ENCODE data around the gene GNLY. TPM values are rescaled to one million over a fixed set of nuclear protein-coding genes. Genes with fewer than 3 reads are reported as not detected.

Gene GNLY
- total and polyA plus RNA-seq, 2 of the 13 experiments (the other 11 are each of a cell fraction or from before 2014, with no cell fraction given) = not detected

DNA sequence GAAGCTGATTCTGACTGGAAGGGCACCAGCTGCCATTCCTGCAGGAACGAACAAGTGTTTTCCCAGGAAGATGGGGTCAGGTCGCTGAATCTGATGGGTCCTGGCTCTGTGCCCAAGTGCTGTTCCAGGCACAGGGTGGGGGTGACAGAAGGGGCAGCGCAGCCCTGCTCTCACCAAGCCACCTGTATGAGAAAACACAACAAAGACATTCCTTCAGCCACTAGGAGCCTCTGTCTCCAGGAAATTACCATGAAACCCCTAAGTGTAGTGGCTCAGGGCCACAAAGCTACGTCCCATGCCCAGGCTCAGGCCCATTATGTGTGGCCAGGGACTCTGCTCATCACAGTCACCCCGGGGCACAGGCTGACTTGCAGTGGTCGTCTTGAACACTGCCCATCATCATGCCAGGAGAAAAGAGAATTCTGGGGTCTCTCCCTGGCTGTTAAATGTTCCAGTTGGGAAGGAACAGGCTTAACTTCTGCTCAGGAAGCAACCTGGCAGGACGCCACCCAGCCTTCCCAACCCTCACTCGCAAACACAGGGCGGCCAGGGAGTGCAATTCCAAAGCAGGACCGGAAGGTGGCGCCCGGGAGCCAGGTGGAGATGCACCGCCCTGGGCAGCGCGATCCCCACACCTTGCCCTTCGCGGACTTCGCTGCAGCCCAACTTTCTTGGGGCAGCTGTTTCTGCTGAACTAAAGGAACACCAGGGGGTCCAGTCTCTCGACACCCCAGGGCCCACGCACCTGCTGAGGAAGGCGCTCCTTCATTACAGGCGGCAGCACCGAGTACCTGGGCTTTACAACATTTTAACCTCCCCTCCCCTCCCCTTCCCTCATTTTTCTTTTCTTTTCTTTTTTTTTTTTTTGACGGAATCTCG lies 15.1 kb upstream of the GNLY start (continued):
- TF ChIP-seq, protein P1, sequence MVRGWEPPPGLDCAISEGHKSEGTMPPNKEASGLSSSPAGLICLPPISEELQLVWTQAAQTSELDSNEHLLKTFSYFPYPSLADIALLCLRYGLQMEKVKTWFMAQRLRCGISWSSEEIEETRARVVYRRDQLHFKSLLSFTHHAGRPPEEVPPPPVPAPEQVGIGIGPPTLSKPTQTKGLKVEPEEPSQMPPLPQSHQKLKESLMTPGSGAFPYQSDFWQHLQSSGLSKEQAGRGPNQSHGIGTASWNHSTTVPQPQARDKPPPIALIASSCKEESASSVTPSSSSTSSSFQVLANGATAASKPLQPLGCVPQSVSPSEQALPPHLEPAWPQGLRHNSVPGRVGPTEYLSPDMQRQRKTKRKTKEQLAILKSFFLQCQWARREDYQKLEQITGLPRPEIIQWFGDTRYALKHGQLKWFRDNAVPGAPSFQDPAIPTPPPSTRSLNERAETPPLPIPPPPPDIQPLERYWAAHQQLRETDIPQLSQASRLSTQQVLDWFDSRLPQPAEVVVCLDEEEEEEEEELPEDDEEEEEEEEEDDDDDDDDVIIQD (CRISPR knock-in tag; IDR thresholded peaks at IDR 0.05; ENCODE audit: low read depth) = peak; percentile 64; the same call in 1 of the 2 replicates
- TF ChIP-seq ZNF331 (CRISPR knock-in tag; IDR thresholded peaks at IDR 0.05) (peak; percentile 69; the same call in 1 of the 2 replicates), FOXO1 (CRISPR knock-in tag; IDR thresholded peaks at IDR 0.05) (peak; percentile 71), ZNF792 (CRISPR knock-in tag; IDR thresholded peaks at IDR 0.05) (0 out of 2 replicates have a peak, but pooled peaks have one; percentile 37), LBX2 (CRISPR knock-in tag; IDR thresholded peaks at IDR 0.05; ENCODE audit: borderline replicate concordance) (0 out of 2 replicates have a peak, but pooled peaks have one; percentile 20), ZNF350 (CRISPR knock-in tag; IDR thresholded peaks at IDR 0.05; ENCODE audit: borderline replicate concordance, low read depth) (no peak), STAG1 (CRISPR knock-in tag; IDR thresholded peaks at IDR 0.05) (peak; percentile 88), CBX1 (IDR thresholded peaks at IDR 0.05; ENCODE audit: low read depth) (no peak), BCL6 (CRISPR knock-in tag; IDR thresholded peaks at IDR 0.05) (peak; percentile 51; the same call in 1 of the 2 replicates), GTF3A (CRISPR knock-in tag; conservative IDR thresholded peaks at IDR 0.05) (no peak), RAD21 (CRISPR knock-in tag; IDR thresholded peaks at IDR 0.05) (peak; percentile 84), ZNF274 (CRISPR knock-in tag; IDR thresholded peaks at IDR 0.05) (0 out of 2 replicates have a peak, but pooled peaks have one; percentile 3)
- TF ChIP-seq, protein P2, sequence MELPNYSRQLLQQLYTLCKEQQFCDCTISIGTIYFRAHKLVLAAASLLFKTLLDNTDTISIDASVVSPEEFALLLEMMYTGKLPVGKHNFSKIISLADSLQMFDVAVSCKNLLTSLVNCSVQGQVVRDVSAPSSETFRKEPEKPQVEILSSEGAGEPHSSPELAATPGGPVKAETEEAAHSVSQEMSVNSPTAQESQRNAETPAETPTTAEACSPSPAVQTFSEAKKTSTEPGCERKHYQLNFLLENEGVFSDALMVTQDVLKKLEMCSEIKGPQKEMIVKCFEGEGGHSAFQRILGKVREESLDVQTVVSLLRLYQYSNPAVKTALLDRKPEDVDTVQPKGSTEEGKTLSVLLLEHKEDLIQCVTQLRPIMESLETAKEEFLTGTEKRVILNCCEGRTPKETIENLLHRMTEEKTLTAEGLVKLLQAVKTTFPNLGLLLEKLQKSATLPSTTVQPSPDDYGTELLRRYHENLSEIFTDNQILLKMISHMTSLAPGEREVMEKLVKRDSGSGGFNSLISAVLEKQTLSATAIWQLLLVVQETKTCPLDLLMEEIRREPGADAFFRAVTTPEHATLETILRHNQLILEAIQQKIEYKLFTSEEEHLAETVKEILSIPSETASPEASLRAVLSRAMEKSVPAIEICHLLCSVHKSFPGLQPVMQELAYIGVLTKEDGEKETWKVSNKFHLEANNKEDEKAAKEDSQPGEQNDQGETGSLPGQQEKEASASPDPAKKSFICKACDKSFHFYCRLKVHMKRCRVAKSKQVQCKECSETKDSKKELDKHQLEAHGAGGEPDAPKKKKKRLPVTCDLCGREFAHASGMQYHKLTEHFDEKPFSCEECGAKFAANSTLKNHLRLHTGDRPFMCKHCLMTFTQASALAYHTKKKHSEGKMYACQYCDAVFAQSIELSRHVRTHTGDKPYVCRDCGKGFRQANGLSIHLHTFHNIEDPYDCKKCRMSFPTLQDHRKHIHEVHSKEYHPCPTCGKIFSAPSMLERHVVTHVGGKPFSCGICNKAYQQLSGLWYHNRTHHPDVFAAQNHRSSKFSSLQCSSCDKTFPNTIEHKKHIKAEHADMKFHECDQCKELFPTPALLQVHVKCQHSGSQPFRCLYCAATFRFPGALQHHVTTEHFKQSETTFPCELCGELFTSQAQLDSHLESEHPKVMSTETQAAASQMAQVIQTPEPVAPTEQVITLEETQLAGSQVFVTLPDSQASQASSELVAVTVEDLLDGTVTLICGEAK (IDR thresholded peaks at IDR 0.05) = no peak
- TF ChIP-seq, protein P2 (CRISPR knock-in tag; IDR thresholded peaks at IDR 0.05) = 0 out of 2 replicates have a peak, but pooled peaks have one; percentile 49
- TF ChIP-seq, protein P3, sequence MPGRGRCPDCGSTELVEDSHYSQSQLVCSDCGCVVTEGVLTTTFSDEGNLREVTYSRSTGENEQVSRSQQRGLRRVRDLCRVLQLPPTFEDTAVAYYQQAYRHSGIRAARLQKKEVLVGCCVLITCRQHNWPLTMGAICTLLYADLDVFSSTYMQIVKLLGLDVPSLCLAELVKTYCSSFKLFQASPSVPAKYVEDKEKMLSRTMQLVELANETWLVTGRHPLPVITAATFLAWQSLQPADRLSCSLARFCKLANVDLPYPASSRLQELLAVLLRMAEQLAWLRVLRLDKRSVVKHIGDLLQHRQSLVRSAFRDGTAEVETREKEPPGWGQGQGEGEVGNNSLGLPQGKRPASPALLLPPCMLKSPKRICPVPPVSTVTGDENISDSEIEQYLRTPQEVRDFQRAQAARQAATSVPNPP (CRISPR knock-in tag; IDR thresholded peaks at IDR 0.05) = no peak
- TF ChIP-seq, protein P4, sequence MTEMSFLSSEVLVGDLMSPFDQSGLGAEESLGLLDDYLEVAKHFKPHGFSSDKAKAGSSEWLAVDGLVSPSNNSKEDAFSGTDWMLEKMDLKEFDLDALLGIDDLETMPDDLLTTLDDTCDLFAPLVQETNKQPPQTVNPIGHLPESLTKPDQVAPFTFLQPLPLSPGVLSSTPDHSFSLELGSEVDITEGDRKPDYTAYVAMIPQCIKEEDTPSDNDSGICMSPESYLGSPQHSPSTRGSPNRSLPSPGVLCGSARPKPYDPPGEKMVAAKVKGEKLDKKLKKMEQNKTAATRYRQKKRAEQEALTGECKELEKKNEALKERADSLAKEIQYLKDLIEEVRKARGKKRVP (CRISPR knock-in tag; IDR thresholded peaks at IDR 0.05) = no peak
